ENCODE data around the gene MTURN. TPM values are rescaled to one million over a fixed set of nuclear protein-coding genes. Genes with fewer than 3 reads are reported as not detected.
"Not testable (repeated sequence)": the region's sequence is repeated elsewhere in the genome, so short reads cannot be mapped to it uniquely, and the experiment has no call there.

The MTURN gene
- total RNA-seq, 1 donor, result 141 TPM

GRCh38 chr7:30176463-30177109 is 41.8 kb downstream of the MTURN start:
- no peak for DNase-seq (ENCODE audit: low read depth in 2 of 3, low spot score in 2 of 3)

GRCh38 chr7:30177186-30177585 is 42.4 kb downstream of the MTURN start:
- no peak for DNase-seq (ENCODE audit: low read depth in 2 of 3, low spot score in 2 of 3)

GRCh38 chr7:30177965-30178364 is 43.2 kb downstream of the MTURN start:
- DNase-seq (ENCODE audit: low read depth in 2 of 3, low spot score in 2 of 3), result no peak

- no peak for DNase-seq (ENCODE audit: low read depth in 2 of 3, low spot score in 2 of 3)
These were observed 44.1 kb downstream of the MTURN start for GRCh38 chr7:30178748-30179436.

GRCh38 chr7:30180718-30181117 is 45.9 kb downstream of the MTURN start:
- no peak for DNase-seq (ENCODE audit: low read depth in 2 of 3, low spot score in 2 of 3)

GRCh38 chr7:30181211-30181610 is 46.4 kb downstream of the MTURN start:
- DNase-seq (ENCODE audit: low read depth in 2 of 3, low spot score in 2 of 3), result no peak

- DNase-seq (ENCODE audit: low read depth in 2 of 3, low spot score in 2 of 3), result no peak
These were observed 47.1 kb downstream of the MTURN start for GRCh38 chr7:30181736-30182522.

GRCh38 chr7:30182814-30183213 is 48.0 kb downstream of the MTURN start:
- DNase-seq (ENCODE audit: low read depth in 2 of 3, low spot score in 2 of 3), result no peak

GRCh38 chr7:30183749-30184369 is 49.1 kb downstream of the MTURN start:
- DNase-seq (ENCODE audit: low read depth in 2 of 3, low spot score in 2 of 3), result no peak

GRCh38 chr7:30184791-30185487 is 50.2 kb downstream of the MTURN start:
- no peak for DNase-seq (ENCODE audit: low read depth in 2 of 3, low spot score in 2 of 3)

GRCh38 chr7:30185496-30185895 is 50.7 kb downstream of the MTURN start:
- DNase-seq (ENCODE audit: low read depth in 2 of 3, low spot score in 2 of 3), result no peak

GRCh38 chr7:30186725-30187124 is 51.9 kb downstream of the MTURN start:
- DNase-seq (ENCODE audit: low read depth in 2 of 3, low spot score in 2 of 3), result no peak

- no peak for DNase-seq (ENCODE audit: low read depth in 2 of 3, low spot score in 2 of 3)
These were observed 52.7 kb downstream of the MTURN start for GRCh38 chr7:30187513-30187912.

GRCh38 chr7:30188381-30188780 is 53.6 kb downstream of the MTURN start:
- DNase-seq (ENCODE audit: low read depth in 2 of 3, low spot score in 2 of 3), result not testable (repeated sequence)

GRCh38 chr7:30188811-30189210 is 54.0 kb downstream of the MTURN start:
- no peak for DNase-seq (ENCODE audit: low read depth in 2 of 3, low spot score in 2 of 3)

GRCh38 chr7:30191809-30192208 is 57.0 kb downstream of the MTURN start:
- DNase-seq (ENCODE audit: low read depth in 2 of 3, low spot score in 2 of 3), result no peak

- DNase-seq (ENCODE audit: low read depth in 2 of 3, low spot score in 2 of 3), result no peak
These were observed 58.7 kb downstream of the MTURN start for GRCh38 chr7:30193336-30193943.

GRCh38 chr7:30196408-30196807 is 61.6 kb downstream of the MTURN start:
- no peak for DNase-seq (ENCODE audit: low read depth in 2 of 3, low spot score in 2 of 3)

- DNase-seq (ENCODE audit: low read depth in 2 of 3, low spot score in 2 of 3), result no peak
These were observed 62.7 kb downstream of the MTURN start for GRCh38 chr7:30197438-30197837.

GRCh38 chr7:30199271-30199670 is 64.5 kb downstream of the MTURN start:
- DNase-seq (ENCODE audit: low read depth in 2 of 3, low spot score in 2 of 3), result no peak
